IMR-90 (cell line): ENCODE results near the gene USP40. TPM values are rescaled to one million over a fixed set of nuclear protein-coding genes. Genes with fewer than 3 reads are reported as not detected.
A peak's percentile ranks its signal among the peaks of the same experiment; 100 is the strongest.

Experiments
- ATAC-seq: fragments of 200-7000 bp; cut with Tn5 transposase; 2 replicates; pipeline ENCODE4 v1.9.1; 2020; ENCODE audit warnings: low read depth, mild to moderate bottlenecking, moderate library complexity
- BruUV-seq: library from RNA; stranded (reverse); fragments of 400-500 nt; replicated peaks from 2 replicates; lab custom pipeline; 2021; lab: Mats Ljungman, UMichigan
- CTCF ChIA-PET: fragments of 300-600 bp; formaldehyde crosslinking; extraction: SDS; loops from one replicate; lab custom pipeline; 2021; ENCODE audit warnings: antibody characterized with exemption; lab: Yijun Ruan, JAX
- POLR2A ChIA-PET: fragments of 300-600 bp; sonication (Branson Sonifier 250); formaldehyde crosslinking; loops from one replicate; lab custom pipeline; 2022; ENCODE audit warnings: antibody characterized with exemption; ENCODE audit not compliant: unreplicated experiment; lab: Charles Lee
- DNase-seq: peaks from one replicate; pipeline ENCODE4 v3.0.0; 2013
- H2AFZ ChIP-seq: replicated peaks from 2 replicates; pipeline ENCODE3; 2013; ENCODE audit warnings: low read length, mild to moderate bottlenecking; ENCODE audit not compliant: poor library complexity
- H2AK5ac ChIP-seq: 2 replicates; pipeline ENCODE4 v1.6.1; 2013; ENCODE audit warnings: low read depth, low read length, inconsistent platforms
- H2AK9ac ChIP-seq: replicated peaks from 2 replicates; pipeline ENCODE3; 2013; ENCODE audit warnings: mild to moderate bottlenecking, low read depth, low read length, moderate library complexity; ENCODE audit not compliant: poor library complexity
- H2BK120ac ChIP-seq: 2 replicates; pipeline ENCODE4 v1.6.1; 2013; ENCODE audit warnings: low read depth, low read length, inconsistent platforms
- H2BK15ac ChIP-seq: 3 replicates; pipeline ENCODE4 v1.6.1; 2013; ENCODE audit warnings: low read depth, low read length, inconsistent platforms
- H2BK20ac ChIP-seq: 2 replicates; pipeline ENCODE4 v1.6.1; 2013; ENCODE audit warnings: low read depth, mild to moderate bottlenecking, inconsistent platforms, low read length, moderate library complexity
- H2BK5ac ChIP-seq: 2 replicates; pipeline ENCODE4 v1.6.1; 2013; ENCODE audit warnings: mild to moderate bottlenecking, low read depth, low read length, inconsistent platforms; ENCODE audit not compliant: poor library complexity, severe bottlenecking
- H3K14ac ChIP-seq: replicated peaks from 2 replicates; pipeline ENCODE4 v1.6.1; 2013; ENCODE audit warnings: low read depth, low read length, inconsistent platforms
- H3K18ac ChIP-seq: 2 replicates; pipeline ENCODE4 v1.6.1; 2013; ENCODE audit warnings: low read depth, low read length, control low read depth
- H3K23ac ChIP-seq: 2 replicates; pipeline ENCODE4 v1.6.1; 2013; ENCODE audit warnings: low read depth, low read length, inconsistent platforms
- H3K27ac ChIP-seq: 2 replicates; pipeline ENCODE4 v1.5.1; 2013; ENCODE audit warnings: mild to moderate bottlenecking, control low read depth, low read length; ENCODE audit not compliant: insufficient read depth
- H3K27me3 ChIP-seq: 2 replicates; pipeline ENCODE4 v1.6.1; 2013; ENCODE audit warnings: low read length; ENCODE audit not compliant: control insufficient read depth, insufficient read depth
- H3K36me3 ChIP-seq: 2 replicates; pipeline ENCODE4 v1.6.1; 2013; ENCODE audit warnings: low read length, mixed read lengths; ENCODE audit not compliant: control insufficient read depth, insufficient read depth
- H3K4ac ChIP-seq: 2 replicates; pipeline ENCODE4 v1.6.1; 2013; ENCODE audit warnings: low read depth, low read length, inconsistent platforms
- H3K4me1 ChIP-seq: 2 replicates; pipeline ENCODE4 v1.6.1; 2013; ENCODE audit warnings: low read length, mixed read lengths; ENCODE audit not compliant: control insufficient read depth, insufficient read depth
- H3K4me2 ChIP-seq: 2 replicates; pipeline ENCODE4 v1.6.1; 2013; ENCODE audit warnings: low read depth, mild to moderate bottlenecking, control low read depth, low read length, moderate library complexity
- H3K4me3 ChIP-seq: 2 replicates; pipeline ENCODE4 v1.5.1; 2013; ENCODE audit warnings: low read depth, mild to moderate bottlenecking, control low read depth, low read length, moderate library complexity; ENCODE audit not compliant: insufficient read depth
- H3K56ac ChIP-seq: 2 replicates; pipeline ENCODE4 v1.6.1; 2013; ENCODE audit warnings: low read length, inconsistent platforms; ENCODE audit not compliant: insufficient read depth; ENCODE audit errors: extremely low read depth
- H3K79me1 ChIP-seq, 2 experiments: 2 replicates each; pipeline ENCODE4 v1.6.1; 2013; ENCODE audit warnings: low read length in 2 of 2, inconsistent platforms in 1 of 2, low read depth in 1 of 2
- H3K9ac ChIP-seq: 2 replicates; pipeline ENCODE4 v1.6.1; 2013; ENCODE audit warnings: low read depth, low read length, control low read depth
- H3K9me1 ChIP-seq: 2 replicates; pipeline ENCODE4 v1.6.1; 2013; ENCODE audit warnings: low read length, inconsistent platforms; ENCODE audit not compliant: insufficient read depth
- H3K9me3 ChIP-seq: 2 replicates; pipeline ENCODE4 v1.6.1; 2013; ENCODE audit warnings: low read length; ENCODE audit not compliant: control insufficient read depth, insufficient read depth
- H4K20me1 ChIP-seq: 2 replicates; pipeline ENCODE4 v1.6.1; 2013; ENCODE audit warnings: low read length, inconsistent platforms; ENCODE audit not compliant: insufficient read depth
- H4K5ac ChIP-seq: 2 replicates; pipeline ENCODE4 v1.6.1; 2013; ENCODE audit warnings: mild to moderate bottlenecking, low read depth, low read length, control low read depth
- H4K8ac ChIP-seq, 2 experiments: 2 replicates each; pipeline ENCODE4 v1.6.1; 2013; ENCODE audit warnings: low read depth in 2 of 2, low read length in 2 of 2, control low read depth in 1 of 2, inconsistent platforms in 1 of 2
- H4K91ac ChIP-seq: 2 replicates; pipeline ENCODE4 v1.6.1; 2013; ENCODE audit warnings: low read depth, low read length, inconsistent platforms; ENCODE audit not compliant: insufficient read depth
- POLR2A ChIP-seq: IDR thresholded peaks from 2 replicates; pipeline ENCODE4 v1.6.1; 2012; ENCODE audit warnings: mild to moderate bottlenecking, low read depth, low read length
- RFX5 ChIP-seq: IDR thresholded peaks from 2 replicates; pipeline ENCODE4 v1.8.0; 2012; ENCODE audit warnings: low read depth, mild to moderate bottlenecking, low read length, moderate library complexity
- WGBS, 2 experiments: methylation state at CpG; one replicate each; pipeline versions ENCODE4 v1.1.5 to v1.1.7; 2013; ENCODE audit warnings: missing lambda C conversion rate in 2 of 2; ENCODE audit not compliant: insufficient read length in 1 of 2; ENCODE audit errors: extremely low coverage in 2 of 2; 5-methylcytosine and 5-hydroxymethylcytosine counted together
- dilution Hi-C: fragments of 300-500 bp; cut with HindIII; formaldehyde crosslinking; loops from one replicate; pipeline ENCODE4 v1.14.3; 2018; ENCODE audit warnings: low sequenced_read_pairs; ENCODE audit not compliant: unreplicated experiment
- in situ Hi-C: fragments of 300-500 bp; cut with MboI; formaldehyde crosslinking; loops from 3 replicates; pipeline ENCODE4 v1.14.3; 2019; ENCODE audit warnings: low sequenced_read_pairs, inconsistent platforms, mixed read lengths
- intact Hi-C: fragments of 100-400 bp; cut with micrococcal nuclease; formaldehyde crosslinking; loops from 2 replicates; pipeline ENCODE4 v1.10.0; 2022
- polyA plus RNA-seq, 3 experiments: library from polyadenylated mRNA; depleted of rRNA; stranded (reverse); fragments of >200 nt; gene quantifications; 2 replicates each; pipeline ENCODE4 v1.2.3, GENCODE V29; 2012; ENCODE audit warnings: low replicate concordance in 1 of 3
- total RNA-seq: library from RNA; depleted of rRNA; stranded (reverse); fragments of >200 nt; gene quantifications from 2 replicates; pipeline ENCODE4 v1.2.3, GENCODE V29; 2012

Gene USP40
- total and polyA plus RNA-seq, 2 of the 4 experiments (the other 2 are of a cell fraction) = 30.1 to 30.8 TPM

GRCh38 chr2:233459426-233459825 lies 107.2 kb downstream of the USP40 start:
- WGBS, 2 experiments = 98% methylated on average over 8 of the region's 10 CpGs; no CpG with 5 or more reads in 1 of the 2 experiments

More at GRCh38 chr2:233459426-233459825, 107.2 kb downstream of the USP40 start:
- Histone ChIP-seq H2BK15ac (no peak overlapping the region), H3K27ac (no peak overlapping the region), H2BK120ac (no peak overlapping the region), H3K9me3 (no peaks in the 10 kb centered on the region), H3K27me3 (no peaks in the 10 kb centered on the region), H4K20me1 (no peaks in the 10 kb centered on the region), H3K4me3 (no peak overlapping the region), H3K79me1 (no peaks in the 10 kb centered on the region), H3K9ac (no peak overlapping the region), H4K91ac (no peak overlapping the region), H3K23ac (no peak overlapping the region), H2BK20ac (no peak overlapping the region), H2AFZ (peak overlapping the region; percentile 23), H4K5ac (no peak overlapping the region), H3K4me1 (no peaks in the 10 kb centered on the region), H2AK9ac (no peak overlapping the region), H4K8ac (no peak overlapping the region), H2AK5ac (no peak overlapping the region), H2BK5ac (no peak overlapping the region), H3K9me1 (peaks cover 4% of the 10 kb centered on the region; the same call in 1 of the 2 replicates), H3K18ac (no peak overlapping the region), H3K4me2 (no peak overlapping the region), H3K36me3 (peaks cover 56% of the 10 kb centered on the region), H3K14ac (no peak overlapping the region), H3K4ac (no peak overlapping the region), H3K56ac (no peak overlapping the region)
- in situ Hi-C loops (loop anchor here (25.0 kb wide), 1 partner anchor 378 kb away; no protein-coding TSS in a partner anchor), dilution Hi-C loops (no loop called here), intact Hi-C loops (no loop called here)
- BruUV-seq = no TSS peak
- TF ChIP-seq RFX5 (no peak), POLR2A (no peak)
- DNase-seq (no peak), ATAC-seq (no peak)
- CTCF ChIA-PET = interaction anchor here (0.9 kb wide), 1 partner anchor 10 kb away, joined by 3 read pairs; no protein-coding TSS in a partner anchor
- POLR2A ChIA-PET = no interaction called here
